Spleen (tissue), 11 donors: ENCODE data around the gene SOX15. TPM values are rescaled to one million over a fixed set of nuclear protein-coding genes. Genes with fewer than 3 reads are reported as not detected.
A peak's percentile ranks its signal among the peaks of the same experiment; 100 is the strongest.

Experiments used
- DNase-seq: peaks from one replicate; pipeline ENCODE4 v3.0.0-alpha.2; 2020
- H3K27ac ChIP-seq, 8 donors: fragments of 200-600 bp; sonication (generic) in 7 of 8; 1 replicate in 4 of 8; 2 replicates in 4 of 8; pipeline versions ENCODE4 v1.5.0 to v1.8.0; 2016 to 2021; ENCODE audit warnings: inconsistent platforms in 4 of 8, mild to moderate bottlenecking in 4 of 8, moderate library complexity in 1 of 8
- H3K27me3 ChIP-seq, 7 donors: fragments of 200-600 bp; sonication (generic) in 6 of 7; replicated peaks in 1 of 7; 1 replicate in 4 of 7; 2 replicates in 3 of 7; pipeline versions ENCODE4 v1.5.0 to v1.8.0; 2016 to 2021; ENCODE audit warnings: inconsistent platforms in 3 of 7, mild to moderate bottlenecking in 1 of 7
- H3K36me3 ChIP-seq, 6 donors: fragments of 200-600 bp; sonication (generic) in 5 of 6; 1 replicate in 4 of 6; 2 replicates in 2 of 6; pipeline versions ENCODE4 v1.5.0 to v1.8.0; 2016 to 2021; ENCODE audit warnings: inconsistent platforms in 2 of 6
- H3K4me1 ChIP-seq, 6 donors: fragments of 200-600 bp; sonication (generic) in 5 of 6; 1 replicate in 3 of 6; 2 replicates in 3 of 6; pipeline versions ENCODE4 v1.5.0 to v1.8.0; 2016 to 2021; ENCODE audit warnings: inconsistent platforms in 3 of 6
- H3K4me3 ChIP-seq, 8 donors: fragments of 200-600 bp; sonication (generic) in 7 of 8; 1 replicate in 4 of 8; 2 replicates in 4 of 8; pipeline versions ENCODE4 v1.5.0 to v1.8.0; 2016 to 2021; ENCODE audit warnings: inconsistent platforms in 4 of 8, mild to moderate bottlenecking in 4 of 8, moderate library complexity in 2 of 8
- H3K9me3 ChIP-seq, 8 donors: fragments of 200-600 bp; sonication (generic) in 7 of 8; 1 replicate in 4 of 8; 2 replicates in 4 of 8; pipeline versions ENCODE4 v1.5.0 to v1.8.0; 2016 to 2021; ENCODE audit warnings: inconsistent platforms in 4 of 8
- POLR2A ChIP-seq, 3 donors: fragments of 450-650 bp; IDR thresholded peaks; one replicate each; pipeline ENCODE4 v1.5.1; 2017; ENCODE audit warnings: antibody characterized with exemption in 3 of 3, mild to moderate bottlenecking in 1 of 3
- POLR2AphosphoS5 ChIP-seq, 3 donors: sonication (generic); formaldehyde crosslinking; IDR thresholded peaks; one replicate each; pipeline ENCODE4 v1.5.1; 2017; ENCODE audit warnings: antibody characterized with exemption in 3 of 3
- WGBS, 5 donors: extraction: QIAGEN DNeasy Blood & Tissue Kit in 3 of 5; methylation state at CpG; one replicate each; pipeline versions ENCODE4 v1.1.5 to v1.1.7; 2013 to 2018; 5-methylcytosine and 5-hydroxymethylcytosine counted together
- intact Hi-C: fragments of 100-400 bp; cut with DNase I; formaldehyde crosslinking; loops from one replicate; pipeline ENCODE4 v1.15.0; 2023; ENCODE audit warnings: low total_unique reads
- polyA plus RNA-seq, 3 donors: library from polyadenylated mRNA; stranded (reverse); fragments of 200-250 nt; gene quantifications; one replicate each; pipeline ENCODE4 v1.2.1, GENCODE V29; 2013
- total RNA-seq, 7 donors: library from RNA; depleted of rRNA in 3 of 7; stranded (reverse); fragments of >200 nt in 3 of 7; fragmentation: NEBNext Ultra II Directional in 4 of 7; extraction: Animal tissue kit (Norgen Biotek cat#: 25700) in 4 of 7; gene quantifications; one replicate each; pipeline versions ENCODE4 v1.1.0 to v1.2.1, GENCODE V29; 2016 to 2021
- TF ChIP-seq, protein P1 (sequence below), 11 experiments: fragments of 200-600 bp in 7 of 11; fragments of 450-650 bp in 4 of 11; sonication (generic) in 4 of 11; IDR thresholded peaks in 8 of 11; conservative IDR thresholded peaks in 3 of 11; 1 replicate in 7 of 11; 2 replicates in 4 of 11; pipeline versions ENCODE4 v1.4.0 to v1.8.0; 2016 to 2021; ENCODE audit warnings: antibody characterized with exemption in 11 of 11, inconsistent platforms in 4 of 11, mild to moderate bottlenecking in 1 of 11
- donor health status: healthy with polysubstance abuse.
- donor health status: DM: no; HTN: no; CAD: no; lungs with moderate emphysema.
- donor health status: DM: no; HTN: no; CAD: no.
- donor health status: Bipolar disorder and iron deficiency.
- donor health status: healthy.
- donor health status: DM: no; HTN: no; CAD: no.
- donor health status: DM: yes; HTN: yes; CAD: no.

SOX15 gene
- total and polyA plus RNA-seq, 10 donors: 0.20 to 1.7 (median 0.43) TPM; not detected in 4

DNA sequence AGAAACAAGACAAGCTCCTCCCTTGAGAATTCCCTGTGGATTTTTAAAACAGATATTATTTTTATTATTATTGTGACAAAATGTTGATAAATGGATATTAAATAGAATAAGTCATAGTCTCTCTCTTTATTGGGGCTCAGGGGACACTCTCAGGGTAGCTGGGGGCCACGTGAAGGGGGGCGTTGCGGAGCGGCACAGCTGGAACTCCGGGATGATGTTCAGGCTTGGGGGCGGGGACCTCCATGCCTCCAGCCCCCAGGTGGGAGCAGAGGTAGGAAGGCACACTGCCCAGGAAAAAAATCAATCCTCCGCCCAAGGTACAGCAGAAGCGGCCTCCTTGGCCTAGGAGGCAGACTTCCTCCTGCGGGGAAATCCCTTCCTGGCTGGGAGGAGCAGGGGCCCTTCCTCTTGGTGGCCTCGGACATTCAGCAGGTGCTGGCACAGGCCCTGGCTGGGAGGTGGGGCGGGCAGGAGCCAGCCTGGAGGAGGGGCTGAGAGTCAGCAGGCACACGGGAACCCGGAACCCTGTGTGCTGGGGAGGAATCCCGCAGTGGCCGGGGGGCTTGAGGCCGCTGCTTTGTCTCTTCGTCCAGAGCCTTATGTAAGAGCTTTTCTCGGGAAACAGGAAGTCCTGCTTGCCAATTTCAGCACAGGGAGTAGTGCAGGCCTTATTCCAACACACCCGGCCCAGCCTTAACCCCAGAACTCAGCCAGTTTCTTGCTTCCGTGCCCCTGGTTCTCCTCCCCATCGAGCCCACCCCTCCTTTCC is 31.9 kb downstream of the SOX15 start:
- H3K36me3 ChIP-seq: peaks cover 0 to 28% (median 0%) of the 10 kb centered on the region in 6 donors
- H3K27me3 ChIP-seq: no peaks in the 10 kb centered on the region
- H3K9me3 ChIP-seq: no peaks in the 10 kb centered on the region
- intact Hi-C loops: no loop called here
- 11 to 17% (median 13%) methylated on average over 13 to 21 of the region's 21 CpGs for WGBS, 5 donors
- TF ChIP-seq, protein P1, sequence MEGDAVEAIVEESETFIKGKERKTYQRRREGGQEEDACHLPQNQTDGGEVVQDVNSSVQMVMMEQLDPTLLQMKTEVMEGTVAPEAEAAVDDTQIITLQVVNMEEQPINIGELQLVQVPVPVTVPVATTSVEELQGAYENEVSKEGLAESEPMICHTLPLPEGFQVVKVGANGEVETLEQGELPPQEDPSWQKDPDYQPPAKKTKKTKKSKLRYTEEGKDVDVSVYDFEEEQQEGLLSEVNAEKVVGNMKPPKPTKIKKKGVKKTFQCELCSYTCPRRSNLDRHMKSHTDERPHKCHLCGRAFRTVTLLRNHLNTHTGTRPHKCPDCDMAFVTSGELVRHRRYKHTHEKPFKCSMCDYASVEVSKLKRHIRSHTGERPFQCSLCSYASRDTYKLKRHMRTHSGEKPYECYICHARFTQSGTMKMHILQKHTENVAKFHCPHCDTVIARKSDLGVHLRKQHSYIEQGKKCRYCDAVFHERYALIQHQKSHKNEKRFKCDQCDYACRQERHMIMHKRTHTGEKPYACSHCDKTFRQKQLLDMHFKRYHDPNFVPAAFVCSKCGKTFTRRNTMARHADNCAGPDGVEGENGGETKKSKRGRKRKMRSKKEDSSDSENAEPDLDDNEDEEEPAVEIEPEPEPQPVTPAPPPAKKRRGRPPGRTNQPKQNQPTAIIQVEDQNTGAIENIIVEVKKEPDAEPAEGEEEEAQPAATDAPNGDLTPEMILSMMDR (IDR thresholded peaks at IDR 0.05 in 8 of 11, conservative IDR thresholded peaks at IDR 0.05 in 3 of 11): peak in 2 of 11 experiments; percentile 19 to 28
- TF ChIP-seq POLR2A (IDR thresholded peaks at IDR 0.05): peak in 1 of 3 donors; percentile 5
- peak; percentile 85 to 92 (median 91) for TF ChIP-seq POLR2AphosphoS5 (IDR thresholded peaks at IDR 0.05)
- H3K4me1 ChIP-seq: peaks cover 37 to 95% (median 67%) of the 10 kb centered on the region in 6 donors
- peak; percentile 95 for DNase-seq
- peak overlapping the region; percentile 81 to 98 (median 94) for H3K27ac ChIP-seq
- H3K4me3 ChIP-seq: peak overlapping the region; percentile 13 to 96 (median 55)

DNA sequence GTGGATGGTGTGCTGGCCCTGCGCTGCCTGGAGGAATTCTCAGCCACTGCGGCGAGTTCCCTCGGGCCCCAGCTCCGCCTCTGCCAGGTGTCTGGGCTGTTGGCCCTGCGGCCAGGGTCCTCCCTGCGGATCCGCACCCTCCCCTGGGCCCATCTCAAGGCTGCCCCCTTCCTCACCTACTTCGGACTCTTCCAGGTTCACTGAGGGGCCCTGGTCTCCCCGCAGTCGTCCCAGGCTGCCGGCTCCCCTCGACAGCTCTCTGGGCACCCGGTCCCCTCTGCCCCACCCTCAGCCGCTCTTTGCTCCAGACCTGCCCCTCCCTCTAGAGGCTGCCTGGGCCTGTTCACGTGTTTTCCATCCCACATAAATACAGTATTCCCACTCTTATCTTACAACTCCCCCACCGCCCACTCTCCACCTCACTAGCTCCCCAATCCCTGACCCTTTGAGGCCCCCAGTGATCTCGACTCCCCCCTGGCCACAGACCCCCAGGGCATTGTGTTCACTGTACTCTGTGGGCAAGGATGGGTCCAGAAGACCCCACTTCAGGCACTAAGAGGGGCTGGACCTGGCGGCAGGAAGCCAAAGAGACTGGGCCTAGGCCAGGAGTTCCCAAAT is 32.6 kb downstream of the SOX15 start:
- H3K27me3 ChIP-seq: no peaks in the 10 kb centered on the region
- H3K9me3 ChIP-seq: no peaks in the 10 kb centered on the region
- H3K27ac ChIP-seq: peak overlapping the region; percentile 81 to 98 (median 94)
- intact Hi-C loops: no loop called here
- WGBS, 5 donors: 73 to 80% (median 77%) methylated on average over 17 to 19 of the region's 19 CpGs
- H3K4me3 ChIP-seq: peak overlapping the region in 1 of 8 donors; percentile 92
- TF ChIP-seq POLR2AphosphoS5 (IDR thresholded peaks at IDR 0.05) (peak in 1 of 3 donors; percentile 10), POLR2A (IDR thresholded peaks at IDR 0.05) (no peak)
- TF ChIP-seq, protein P1 (IDR thresholded peaks at IDR 0.05 in 8 of 11, conservative IDR thresholded peaks at IDR 0.05 in 3 of 11): no peak
- DNase-seq: no peak
- H3K36me3 ChIP-seq: peaks cover 0 to 28% (median 0%) of the 10 kb centered on the region in 6 donors
- H3K4me1 ChIP-seq: peaks cover 30 to 95% (median 66%) of the 10 kb centered on the region in 6 donors

DNA sequence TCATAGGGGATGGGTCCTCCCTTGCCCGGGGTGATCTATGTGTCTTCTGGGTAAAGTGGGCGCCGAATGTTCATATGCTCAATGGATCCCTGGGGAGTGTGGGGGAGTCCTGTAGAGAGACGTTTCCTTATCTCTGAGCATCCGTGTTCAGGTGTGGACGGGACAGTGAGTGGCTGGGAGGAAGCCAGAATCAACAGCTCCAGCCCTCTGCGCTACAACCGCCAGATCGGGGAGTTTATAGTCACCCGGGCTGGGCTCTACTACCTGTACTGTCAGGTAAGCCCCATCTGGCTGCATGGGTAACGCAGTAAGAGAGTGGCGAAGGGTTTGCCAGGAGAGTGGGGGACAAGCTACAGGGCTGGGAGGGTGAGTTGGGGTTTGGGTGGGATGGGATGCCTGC is 33.3 kb downstream of the SOX15 start:
- WGBS, 5 donors: 90 to 96% (median 91%) methylated on average over 12 of the region's 12 CpGs
- H3K27ac ChIP-seq: peak overlapping the region in 5 of 8 donors; percentile 93 to 98 (median 95)
- H3K4me1 ChIP-seq: peaks cover 30 to 97% (median 69%) of the 10 kb centered on the region in 6 donors
- H3K27me3 ChIP-seq: no peaks in the 10 kb centered on the region
- intact Hi-C loops: no loop called here
- DNase-seq: no peak
- peaks cover 0 to 30% (median 0%) of the 10 kb centered on the region in 6 donors for H3K36me3 ChIP-seq
- no peaks in the 10 kb centered on the region for H3K9me3 ChIP-seq
- TF ChIP-seq, protein P1 (IDR thresholded peaks at IDR 0.05 in 8 of 11, conservative IDR thresholded peaks at IDR 0.05 in 3 of 11): no peak
- TF ChIP-seq POLR2AphosphoS5 (IDR thresholded peaks at IDR 0.05) (no peak), POLR2A (IDR thresholded peaks at IDR 0.05) (no peak)
- H3K4me3 ChIP-seq: no peak overlapping the region
